Esophagus muscularis mucosa (tissue), 3 donors: ENCODE data around the gene PAX5.

Experiments used
- CTCF ChIP-seq, 3 experiments: fragments of 200-600 bp in 2 of 3; fragments of 450-650 bp in 1 of 3; sonication (generic) in 2 of 3; IDR thresholded peaks; one replicate each; pipeline ENCODE4 v1.5.1; 2017 to 2019; ENCODE audit warnings: antibody characterized with exemption in 3 of 3, mild to moderate bottlenecking in 2 of 3, moderate library complexity in 1 of 3
- POLR2A ChIP-seq: fragments of 450-650 bp; IDR thresholded peaks from one replicate; pipeline ENCODE4 v1.6.1; 2017; ENCODE audit warnings: antibody characterized with exemption, moderate library complexity, mild to moderate bottlenecking, low read depth

- TF ChIP-seq CTCF (IDR thresholded peaks at IDR 0.05) (no peak), POLR2A (no peak)
Observed at GRCh38 chr9:36848946-36849345, 185.1 kb downstream of the PAX5 start.
